Astrocyte (in vitro differentiated cells and primary cell): ENCODE data around the gene INSC. TPM values are rescaled to one million over a fixed set of nuclear protein-coding genes. Genes with fewer than 3 reads are reported as not detected.

ENCODE experiments used
- DNase-seq: peaks from one replicate; pipeline ENCODE4 v3.0.0-alpha.2; 2010; ENCODE audit warnings: low read depth
- FAIRE-seq: peaks from 2 replicates; lab custom pipeline; 2011; peaks lifted over from hg19 to GRCh38; lab: Jason Lieb, UNC
- H2AFZ ChIP-seq: 2 replicates; pipeline ENCODE4 v1.6.0; 2012; ENCODE audit warnings: low read depth, low read length, inconsistent platforms
- H3K27ac ChIP-seq: 2 replicates; pipeline ENCODE4 v1.5.1; 2011; ENCODE audit warnings: low read depth, low read length, inconsistent platforms
- H3K27me3 ChIP-seq: 2 replicates; pipeline ENCODE4 v1.6.0; 2011; ENCODE audit warnings: low read length, inconsistent platforms; ENCODE audit not compliant: insufficient read depth
- H3K36me3 ChIP-seq: 2 replicates; pipeline ENCODE4 v1.5.1; 2011; ENCODE audit warnings: low read length, inconsistent platforms; ENCODE audit not compliant: insufficient read depth
- H3K4me1 ChIP-seq: 2 replicates; pipeline ENCODE4 v1.5.1; 2011; ENCODE audit warnings: low read length, inconsistent platforms; ENCODE audit not compliant: insufficient read depth
- H3K4me2 ChIP-seq: 2 replicates; pipeline ENCODE4 v1.6.0; 2012; ENCODE audit warnings: low read length, inconsistent platforms
- H3K4me3 ChIP-seq: 2 replicates; pipeline ENCODE4 v1.5.1; 2011; ENCODE audit warnings: low read depth, mild to moderate bottlenecking, low read length, inconsistent platforms; ENCODE audit not compliant: insufficient read depth
- H3K79me2 ChIP-seq: 2 replicates; pipeline ENCODE4 v1.6.0; 2012; ENCODE audit warnings: mild to moderate bottlenecking, low read length, inconsistent platforms; ENCODE audit not compliant: insufficient read depth
- H3K9ac ChIP-seq: 2 replicates; pipeline ENCODE4 v1.6.0; 2012; ENCODE audit warnings: mild to moderate bottlenecking, low read length, inconsistent platforms
- H3K9me3 ChIP-seq: 2 replicates; pipeline ENCODE4 v1.5.1; 2012; ENCODE audit warnings: low read depth, mild to moderate bottlenecking, low read length, inconsistent platforms; ENCODE audit not compliant: insufficient read depth
- H4K20me1 ChIP-seq: 2 replicates; pipeline ENCODE4 v1.6.0; 2012; ENCODE audit warnings: low read length, inconsistent platforms; ENCODE audit not compliant: insufficient read depth
- H3K27ac Mint-ChIP-seq: one replicate; pipeline ENCODE4 v1.8.0; 2021; ENCODE audit warnings: mild to moderate bottlenecking, mixed read lengths; ENCODE audit not compliant: unreplicated experiment
- H3K27me3 Mint-ChIP-seq: one replicate; pipeline ENCODE4 v1.8.0; 2021; ENCODE audit warnings: low read depth, mixed read lengths; ENCODE audit not compliant: unreplicated experiment
- H3K36me3 Mint-ChIP-seq: one replicate; pipeline ENCODE4 v1.8.0; 2021; ENCODE audit warnings: low read depth, mixed read lengths; ENCODE audit not compliant: unreplicated experiment
- H3K4me1 Mint-ChIP-seq: one replicate; pipeline ENCODE4 v1.8.0; 2021; ENCODE audit warnings: low read depth, mixed read lengths; ENCODE audit not compliant: unreplicated experiment
- H3K4me3 Mint-ChIP-seq: one replicate; pipeline ENCODE4 v1.8.0; 2021; ENCODE audit warnings: mild to moderate bottlenecking, moderate library complexity, mixed read lengths; ENCODE audit not compliant: unreplicated experiment
- H3K9me3 Mint-ChIP-seq: one replicate; pipeline ENCODE4 v1.8.0; 2021; ENCODE audit warnings: mild to moderate bottlenecking, mixed read lengths; ENCODE audit not compliant: unreplicated experiment
- EZH2 ChIP-seq: IDR thresholded peaks from 2 replicates; pipeline ENCODE4 v1.6.1; 2012; ENCODE audit warnings: mild to moderate bottlenecking, low read length, inconsistent platforms; ENCODE audit not compliant: insufficient read depth
- total RNA-seq: library from RNA; stranded (reverse); gene quantifications from 2 replicates; pipeline ENCODE4 v1.2.1, GENCODE V29; 2021
- TF ChIP-seq, protein P1 (sequence below): IDR thresholded peaks from 2 replicates; pipeline ENCODE4 v1.5.1; 2011; ENCODE audit warnings: low read depth, mild to moderate bottlenecking, inconsistent platforms, low read length, moderate library complexity; ENCODE audit not compliant: insufficient read depth

Gene INSC
- total RNA-seq, 1 donor from 2014 or later = not detected

DNA sequence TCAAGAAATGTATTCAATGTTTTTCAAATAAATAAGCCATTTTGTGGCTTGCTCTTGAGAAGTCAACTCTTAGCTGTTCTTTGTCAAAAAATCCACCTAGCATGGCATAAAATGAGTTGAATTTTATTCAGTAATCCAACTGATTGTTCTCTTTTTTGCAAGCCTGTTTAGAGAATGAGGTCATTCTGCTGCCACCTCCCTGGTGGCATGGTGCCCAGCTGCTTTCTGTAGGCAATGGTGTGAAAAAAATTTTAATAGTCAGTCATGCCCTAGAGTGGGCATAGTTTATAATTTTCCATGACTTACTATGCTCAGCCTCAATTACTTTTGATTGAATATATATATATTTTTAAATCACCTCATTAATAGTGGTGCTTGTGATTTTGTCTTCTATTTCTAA is 177.2 kb downstream of the INSC start:
- Mint-ChIP-seq H3K36me3 (no peaks in the 10 kb centered on the region), H3K27me3 (peaks cover 3% of the 10 kb centered on the region), H3K4me1 (no peaks in the 10 kb centered on the region), H3K4me3 (no peak overlapping the region), H3K27ac (no peak overlapping the region), H3K9me3 (no peaks in the 10 kb centered on the region)
- H3K27me3 ChIP-seq = no peaks in the 10 kb centered on the region
- no peaks in the 10 kb centered on the region for H3K4me1 ChIP-seq
- no peaks in the 10 kb centered on the region for H3K36me3 ChIP-seq
- H3K9me3 ChIP-seq = no peaks in the 10 kb centered on the region
- DNase-seq (no peak), FAIRE-seq (no peak)
- no peaks in the 10 kb centered on the region for H3K79me2 ChIP-seq
- no peaks in the 10 kb centered on the region for H4K20me1 ChIP-seq
- no peak overlapping the region for H2AFZ ChIP-seq
- no peak overlapping the region for H3K4me2 ChIP-seq
- H3K9ac ChIP-seq = no peak overlapping the region
- H3K4me3 ChIP-seq = no peak overlapping the region
- TF ChIP-seq, protein P1, sequence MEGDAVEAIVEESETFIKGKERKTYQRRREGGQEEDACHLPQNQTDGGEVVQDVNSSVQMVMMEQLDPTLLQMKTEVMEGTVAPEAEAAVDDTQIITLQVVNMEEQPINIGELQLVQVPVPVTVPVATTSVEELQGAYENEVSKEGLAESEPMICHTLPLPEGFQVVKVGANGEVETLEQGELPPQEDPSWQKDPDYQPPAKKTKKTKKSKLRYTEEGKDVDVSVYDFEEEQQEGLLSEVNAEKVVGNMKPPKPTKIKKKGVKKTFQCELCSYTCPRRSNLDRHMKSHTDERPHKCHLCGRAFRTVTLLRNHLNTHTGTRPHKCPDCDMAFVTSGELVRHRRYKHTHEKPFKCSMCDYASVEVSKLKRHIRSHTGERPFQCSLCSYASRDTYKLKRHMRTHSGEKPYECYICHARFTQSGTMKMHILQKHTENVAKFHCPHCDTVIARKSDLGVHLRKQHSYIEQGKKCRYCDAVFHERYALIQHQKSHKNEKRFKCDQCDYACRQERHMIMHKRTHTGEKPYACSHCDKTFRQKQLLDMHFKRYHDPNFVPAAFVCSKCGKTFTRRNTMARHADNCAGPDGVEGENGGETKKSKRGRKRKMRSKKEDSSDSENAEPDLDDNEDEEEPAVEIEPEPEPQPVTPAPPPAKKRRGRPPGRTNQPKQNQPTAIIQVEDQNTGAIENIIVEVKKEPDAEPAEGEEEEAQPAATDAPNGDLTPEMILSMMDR = no peak
- TF ChIP-seq EZH2 = no peak
- H3K27ac ChIP-seq = no peak overlapping the region

DNA sequence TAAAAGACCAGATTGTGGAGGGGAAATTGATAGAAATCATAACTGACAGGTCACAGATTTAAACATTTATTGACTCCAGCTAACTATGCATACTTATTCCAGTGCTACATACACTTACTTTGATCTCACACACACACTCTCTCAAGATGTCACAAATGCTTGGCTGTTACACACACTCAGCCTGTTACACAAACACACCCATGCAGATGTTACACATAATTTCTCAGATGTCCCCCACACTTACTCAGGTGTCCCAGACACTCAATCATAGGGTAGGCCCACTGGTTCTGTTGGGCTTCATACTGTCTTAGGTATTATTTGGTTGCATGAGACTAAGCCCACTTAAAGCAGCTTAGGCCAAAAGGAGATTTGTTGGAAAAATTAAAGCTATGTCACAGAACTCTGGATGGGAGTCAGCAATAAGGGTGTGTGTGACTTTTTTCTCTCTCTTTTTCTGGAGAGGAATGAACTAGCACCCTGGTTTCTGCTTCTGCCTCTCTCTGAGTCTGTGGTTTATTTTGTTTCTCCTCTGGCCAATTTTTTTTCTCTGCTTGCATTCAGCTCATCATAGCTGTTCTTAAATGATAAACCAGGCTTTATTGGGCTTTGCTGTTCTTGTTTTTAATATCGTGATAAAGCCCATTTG is 179.4 kb downstream of the INSC start:
- Histone ChIP-seq H4K20me1 (no peaks in the 10 kb centered on the region), H3K9me3 (no peaks in the 10 kb centered on the region), H2AFZ (no peak overlapping the region), H3K79me2 (no peaks in the 10 kb centered on the region), H3K4me2 (no peak overlapping the region), H3K27ac (no peak overlapping the region), H3K4me3 (no peak overlapping the region), H3K9ac (no peak overlapping the region), H3K4me1 (no peaks in the 10 kb centered on the region), H3K27me3 (no peaks in the 10 kb centered on the region), H3K36me3 (no peaks in the 10 kb centered on the region)
- no peak for TF ChIP-seq EZH2
- TF ChIP-seq, protein P1 = no peak
- H3K27me3 Mint-ChIP-seq = peaks cover 9% of the 10 kb centered on the region
- DNase-seq (no peak), FAIRE-seq (no peak)
- no peak overlapping the region for H3K27ac Mint-ChIP-seq
- H3K4me3 Mint-ChIP-seq = no peak overlapping the region
- H3K36me3 Mint-ChIP-seq = no peaks in the 10 kb centered on the region
- no peaks in the 10 kb centered on the region for H3K9me3 Mint-ChIP-seq
- no peaks in the 10 kb centered on the region for H3K4me1 Mint-ChIP-seq

DNA sequence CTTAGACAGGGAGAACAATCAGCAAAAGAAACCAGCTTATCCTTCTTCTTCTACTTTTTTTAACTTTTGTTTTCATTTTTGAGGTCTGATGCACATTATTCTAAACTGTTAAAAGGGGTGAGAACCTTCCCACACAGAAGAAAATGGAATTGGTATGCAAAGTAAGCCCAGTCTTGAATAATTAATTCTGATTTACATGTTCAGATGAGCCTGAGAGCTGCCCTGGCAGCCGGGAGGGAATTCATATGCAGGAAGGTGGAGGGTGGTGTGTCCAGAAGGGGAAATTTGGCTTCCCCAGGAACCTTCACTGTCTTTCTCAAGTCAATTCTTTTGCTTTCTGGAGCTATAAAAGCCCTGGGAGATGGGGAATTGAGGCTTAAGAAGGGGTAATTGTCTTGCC is 181.0 kb downstream of the INSC start:
- no peaks in the 10 kb centered on the region for H3K9me3 ChIP-seq
- TF ChIP-seq EZH2 = no peak
- TF ChIP-seq, protein P1 = no peak
- H3K36me3 ChIP-seq = no peaks in the 10 kb centered on the region
- DNase-seq = no peak
- no peak overlapping the region for H3K27ac ChIP-seq
- Mint-ChIP-seq H3K4me1 (no peaks in the 10 kb centered on the region), H3K4me3 (no peak overlapping the region), H3K36me3 (no peaks in the 10 kb centered on the region), H3K9me3 (no peaks in the 10 kb centered on the region), H3K27ac (no peak overlapping the region), H3K27me3 (peaks cover 9% of the 10 kb centered on the region)
- no peak overlapping the region for H3K4me2 ChIP-seq
- no peaks in the 10 kb centered on the region for H3K27me3 ChIP-seq
- no peak for FAIRE-seq
- no peak overlapping the region for H2AFZ ChIP-seq
- H3K9ac ChIP-seq = no peak overlapping the region
- H4K20me1 ChIP-seq = no peaks in the 10 kb centered on the region
- no peaks in the 10 kb centered on the region for H3K4me1 ChIP-seq
- no peaks in the 10 kb centered on the region for H3K79me2 ChIP-seq
- no peak overlapping the region for H3K4me3 ChIP-seq

Other genes starting within 250 kb of the INSC start
- gene CYP2R1, start 222.7 kb upstream of the INSC start, total RNA-seq = 9.9 and 11.1 TPM in 2 replicates
- gene CALCA, start 142.6 kb upstream of the INSC start, total RNA-seq = not detected in 2 replicates
- gene CALCB, start 41.3 kb upstream of the INSC start, total RNA-seq = 0.61 TPM in 1 of 2 replicates, not detected in the other